ENCODE data around the gene SH3RF1.

The SH3RF1 gene

DNA sequence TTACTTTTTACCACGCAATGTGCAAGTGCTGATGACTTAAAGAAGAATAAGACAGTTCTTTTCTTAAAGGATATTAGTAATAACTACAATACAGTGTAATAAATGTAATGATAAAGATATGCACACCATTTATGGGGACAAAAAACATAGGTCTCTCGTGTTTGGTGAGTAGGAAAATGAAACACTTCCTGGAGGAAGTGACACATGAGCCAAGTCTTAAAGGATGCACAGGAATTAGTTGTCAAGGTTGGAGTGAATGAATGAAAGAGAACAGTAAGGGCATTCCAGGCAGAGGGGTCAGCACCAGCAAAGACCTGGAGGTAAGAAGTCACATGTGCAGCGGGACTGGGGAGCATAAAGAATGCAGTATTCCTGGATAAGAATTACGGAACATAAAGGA, 112.7 kb downstream of the SH3RF1 start:
- no peak for DNase-seq

DNA sequence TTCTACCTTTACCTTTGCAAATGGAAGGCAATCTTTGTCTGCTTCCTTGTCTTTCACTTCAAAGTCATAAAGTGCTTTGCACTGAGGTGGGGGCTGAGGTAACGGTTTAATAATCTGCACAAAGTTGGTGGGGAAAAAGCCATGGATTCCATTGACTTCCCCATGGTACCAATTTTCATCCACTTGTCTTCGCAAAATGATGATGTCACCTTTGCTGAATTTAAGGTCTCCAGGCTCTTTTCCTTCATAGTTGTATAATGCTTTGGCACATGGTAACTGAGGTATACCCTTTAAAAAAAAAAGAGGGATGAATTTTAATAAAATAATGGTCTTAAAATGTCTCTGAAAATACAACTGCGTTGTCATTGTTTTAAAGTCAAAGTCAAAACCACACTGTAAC, 114.4 kb downstream of the SH3RF1 start:
- DNase-seq = no peak

DNA sequence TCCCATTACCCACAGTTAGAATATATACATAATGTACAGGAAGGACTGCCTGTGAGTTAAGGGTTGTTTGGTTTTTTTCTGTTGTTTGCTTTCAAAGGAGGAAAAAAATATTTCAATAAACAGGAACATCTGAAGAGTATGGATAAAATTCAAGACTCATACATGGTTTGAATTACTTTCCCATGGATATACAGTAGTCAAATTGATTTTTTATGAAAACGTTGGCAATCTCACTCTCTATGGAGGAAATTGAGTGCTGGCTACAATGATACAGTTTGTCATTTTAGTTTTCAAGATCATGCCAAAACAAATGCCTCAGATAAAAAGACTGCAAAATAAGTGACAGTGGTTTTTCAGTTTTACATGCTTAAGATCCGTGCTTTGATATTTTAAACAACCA, 116.6 kb downstream of the SH3RF1 start:
- DNase-seq = no peak

DNA sequence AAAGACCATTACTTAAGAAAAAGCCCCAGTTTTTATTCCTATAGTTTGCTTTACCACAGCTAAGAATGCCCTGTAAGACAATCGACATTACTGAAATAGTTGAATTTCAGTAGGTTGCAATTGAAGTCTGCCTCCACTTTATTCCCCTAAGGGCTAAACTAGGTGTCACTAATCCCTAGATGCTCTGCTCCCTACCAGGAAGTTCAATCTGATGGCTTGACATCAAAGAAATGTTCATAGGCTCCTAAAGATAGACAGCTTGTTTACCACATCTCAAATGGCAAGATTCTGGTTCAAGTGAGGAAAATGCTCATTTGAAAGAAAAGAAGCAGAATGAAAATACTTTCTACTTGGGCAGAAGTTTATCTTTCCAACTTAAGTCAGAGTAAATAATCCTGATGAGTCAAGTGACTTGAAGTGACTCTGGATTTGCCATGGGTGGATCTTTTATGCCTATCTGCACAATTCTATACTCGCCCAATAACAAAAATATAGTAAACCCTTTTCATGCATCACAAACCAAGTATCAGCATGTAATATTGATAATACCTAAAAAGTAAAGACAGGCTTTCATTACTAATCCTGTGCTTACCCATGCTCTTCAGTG, 117.2 kb downstream of the SH3RF1 start:
- no peak for DNase-seq

DNA sequence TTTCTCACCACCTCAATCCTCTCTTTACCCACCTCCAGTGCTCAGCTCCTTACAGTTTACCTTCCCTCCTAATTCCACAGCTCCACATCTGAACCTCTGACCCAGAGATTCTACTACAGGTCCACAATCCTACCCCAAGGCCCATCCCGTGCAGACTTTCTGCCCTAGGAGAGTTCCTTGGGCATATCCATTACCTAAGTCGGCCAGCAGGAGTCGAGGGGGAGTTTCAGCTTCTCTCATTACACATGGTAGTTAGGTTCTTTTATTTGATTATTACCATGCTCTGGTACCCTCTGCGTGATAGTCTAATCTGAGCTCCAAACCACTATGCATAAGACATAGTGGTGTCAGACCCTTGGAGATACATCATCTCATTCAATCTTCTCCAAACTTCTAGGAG, 117.9 kb downstream of the SH3RF1 start:
- no peak for DNase-seq

DNA sequence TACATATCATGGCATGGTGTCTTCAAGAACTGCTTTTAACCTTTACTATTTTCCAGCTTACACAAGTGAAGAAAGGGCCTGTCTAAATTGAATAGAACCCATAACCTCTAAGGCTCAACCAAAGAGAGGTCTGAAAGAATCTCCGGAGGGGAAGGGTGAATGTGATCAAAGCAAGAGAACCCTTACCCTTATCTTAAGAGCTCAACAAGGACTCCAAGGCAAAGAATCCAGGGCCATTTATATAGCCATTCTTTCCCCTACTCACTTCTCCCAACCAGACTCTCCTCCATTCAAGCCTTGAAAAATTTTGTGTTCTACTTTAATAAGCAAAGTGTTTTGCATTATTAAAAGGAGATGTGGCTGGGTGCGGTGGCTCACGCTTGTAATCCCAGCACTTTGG, 118.7 kb downstream of the SH3RF1 start:
- DNase-seq = no peak

DNA sequence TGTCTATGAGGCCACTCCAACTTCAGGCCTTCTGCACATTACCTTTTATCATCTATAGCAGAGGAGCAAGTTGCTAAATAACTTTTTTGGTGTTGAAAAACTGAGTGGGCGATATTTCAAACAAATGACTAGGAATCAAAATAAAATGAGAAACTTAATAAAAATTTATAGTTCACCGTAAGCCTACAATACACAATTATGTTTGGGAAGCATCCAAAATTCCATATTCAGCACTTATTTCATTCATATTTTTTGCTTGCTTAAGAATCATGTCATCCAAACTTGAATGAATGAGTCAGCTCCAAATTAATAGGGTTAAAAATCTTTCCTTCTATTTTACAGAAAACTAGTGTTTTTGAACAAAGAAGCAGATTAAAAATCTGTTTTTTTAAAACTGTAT, 119.1 kb downstream of the SH3RF1 start:
- DNase-seq = no peak

DNA sequence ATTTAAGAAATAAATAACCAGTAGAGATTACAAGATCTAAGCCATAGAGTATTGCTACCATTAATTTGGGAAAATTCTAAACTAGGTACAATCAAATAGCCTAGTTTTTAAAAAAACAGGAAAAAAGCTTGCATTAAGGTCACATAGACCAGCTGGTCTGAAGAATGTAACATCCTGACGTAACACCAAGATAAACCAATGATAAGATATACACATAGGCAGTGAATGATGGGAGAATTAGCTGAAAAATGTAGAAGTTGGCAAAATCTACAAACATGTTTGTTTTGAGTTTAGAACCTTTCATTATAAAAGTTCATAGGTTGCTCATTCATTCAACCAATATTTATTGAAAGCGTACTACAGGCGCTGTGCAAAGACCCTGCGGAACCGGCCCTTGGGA, 120.0 kb downstream of the SH3RF1 start:
- no peak for DNase-seq

DNA sequence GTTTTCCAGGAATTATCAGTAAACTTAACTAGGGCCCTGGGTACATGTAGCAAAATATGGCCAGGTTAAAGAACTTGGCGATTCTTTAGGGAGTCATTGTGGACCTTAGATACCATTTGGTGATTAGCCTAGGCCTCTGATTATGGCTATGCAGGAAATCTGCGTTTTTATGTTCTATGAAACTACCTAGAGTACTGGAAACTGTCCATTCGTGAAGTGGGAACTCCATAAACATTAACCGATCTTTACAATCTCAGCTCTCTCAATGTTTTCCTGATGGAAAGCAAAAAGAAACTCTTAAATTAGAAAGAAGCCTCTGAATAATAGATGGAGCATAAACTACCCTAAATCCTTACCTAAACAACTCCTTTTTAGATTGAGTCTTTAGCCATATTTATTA, 121.9 kb downstream of the SH3RF1 start:
- DNase-seq = no peak

DNA sequence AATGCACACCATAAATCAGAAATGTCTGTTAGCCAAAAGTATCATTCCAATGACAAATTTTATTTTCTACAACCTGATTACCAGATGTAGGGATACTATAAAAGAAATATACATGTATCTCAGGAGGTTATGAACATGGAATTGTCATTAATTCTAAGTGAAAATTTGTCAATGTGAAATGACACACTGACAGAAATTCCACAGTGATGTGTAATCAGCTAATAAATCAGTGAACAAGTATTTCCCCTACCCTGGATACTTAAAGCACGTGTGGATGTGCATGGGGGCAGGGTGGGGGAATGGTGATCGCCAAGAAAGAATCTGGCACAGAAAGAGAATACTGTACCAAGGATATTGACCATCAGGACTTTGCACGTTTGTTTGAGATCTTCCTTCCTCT, 123.6 kb downstream of the SH3RF1 start:
- no peak for DNase-seq

DNA sequence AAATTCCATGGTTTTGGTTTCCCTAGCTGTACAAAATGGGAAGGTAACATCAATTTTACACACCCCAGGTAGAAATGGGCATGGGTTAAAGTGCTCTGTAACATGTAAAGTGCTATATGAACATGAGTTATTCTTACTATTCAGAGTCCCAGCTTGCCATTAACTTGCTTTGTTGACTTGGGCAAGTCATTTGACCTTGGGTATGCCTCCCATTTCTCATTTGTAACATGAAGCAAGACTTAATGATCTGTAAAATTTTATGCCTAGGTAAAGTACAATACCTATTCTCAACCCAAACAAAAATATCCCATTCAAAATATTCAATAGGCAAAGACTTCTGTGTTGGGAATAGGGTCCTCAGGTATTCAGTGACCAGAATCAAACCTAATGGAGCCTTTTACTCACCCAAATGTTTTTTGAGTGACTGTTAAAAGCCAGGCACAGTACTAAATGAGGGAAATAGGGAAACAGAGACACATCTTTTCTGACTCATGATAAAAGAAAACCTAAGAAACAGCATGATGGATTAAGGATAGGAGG, 126.6 kb downstream of the SH3RF1 start:
- no peak for DNase-seq

DNA sequence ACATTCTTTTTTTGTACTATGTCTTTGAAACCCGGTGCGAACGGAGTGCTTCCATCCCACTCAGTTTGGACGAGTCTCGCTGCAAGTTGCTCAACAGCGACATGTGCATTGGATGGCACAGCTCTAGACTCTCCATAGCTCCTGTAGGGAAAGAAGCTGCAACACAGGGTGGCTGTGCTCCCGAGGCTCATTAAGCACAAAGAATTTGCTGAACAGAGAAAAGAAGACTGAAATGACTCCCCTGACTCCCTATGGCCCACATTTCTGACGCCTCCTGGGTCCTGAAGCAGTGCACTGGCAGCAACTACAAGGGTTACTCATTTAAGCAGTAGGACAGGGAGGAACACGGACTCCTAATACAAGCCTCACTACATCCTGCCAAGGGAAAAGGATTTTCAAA, 127.4 kb downstream of the SH3RF1 start:
- no peak for DNase-seq

DNA sequence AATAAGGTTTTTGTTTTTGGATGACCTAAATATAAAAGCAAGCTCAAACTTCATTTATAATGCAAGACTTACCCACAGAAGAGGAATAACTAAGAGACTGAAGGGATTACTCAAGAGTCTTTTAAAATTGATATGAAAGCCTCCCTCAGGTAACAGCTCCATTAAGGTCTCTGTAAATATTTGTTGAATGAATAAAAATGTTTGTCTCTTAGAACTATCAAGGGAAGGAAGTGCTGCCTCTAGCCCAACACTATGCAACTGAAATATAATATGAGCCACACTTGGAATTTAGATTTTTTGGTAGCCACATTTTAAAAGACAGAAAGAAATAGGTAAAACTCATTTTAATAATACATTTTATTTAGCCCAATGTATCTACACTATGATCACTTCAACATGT, 127.8 kb downstream of the SH3RF1 start:
- DNase-seq = no peak

DNA sequence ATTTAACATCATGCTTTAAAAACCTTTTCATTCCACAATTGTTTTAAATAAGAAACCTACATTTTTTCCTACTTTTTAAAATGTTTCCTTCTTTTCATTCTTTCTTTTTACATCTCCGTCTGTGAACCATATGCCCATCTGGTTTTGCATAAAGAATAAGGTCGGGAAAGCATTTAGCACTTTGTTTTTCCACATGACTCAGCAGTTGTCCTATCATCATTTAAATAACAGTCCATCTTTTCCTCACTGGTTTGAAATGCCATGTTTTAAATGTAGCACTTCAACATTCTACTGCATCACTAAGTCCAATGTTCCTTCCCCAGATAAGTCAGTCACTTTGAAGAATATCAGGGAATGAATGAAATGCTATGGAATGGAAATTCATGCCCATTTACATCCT, 128.4 kb downstream of the SH3RF1 start:
- DNase-seq = no peak

DNA sequence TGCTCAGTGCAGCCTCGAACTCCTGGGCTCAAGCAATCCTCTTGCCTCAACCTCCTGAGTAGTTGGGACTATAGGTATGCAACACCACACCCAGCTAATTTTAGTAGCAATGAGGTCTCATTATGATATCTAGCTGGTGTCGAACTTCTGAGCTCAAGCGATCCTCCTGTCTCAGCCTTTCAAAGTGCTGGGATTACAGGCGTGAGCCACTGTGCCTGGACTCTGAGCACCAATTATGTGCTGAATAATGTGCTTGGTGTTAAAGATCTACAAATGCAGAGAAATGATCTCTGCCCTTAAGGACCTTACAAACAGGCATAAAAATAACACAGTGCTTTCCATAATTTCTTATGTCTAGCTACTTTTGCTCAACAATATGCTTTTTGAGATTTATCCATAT, 131.7 kb downstream of the SH3RF1 start:
- DNase-seq = no peak

DNA sequence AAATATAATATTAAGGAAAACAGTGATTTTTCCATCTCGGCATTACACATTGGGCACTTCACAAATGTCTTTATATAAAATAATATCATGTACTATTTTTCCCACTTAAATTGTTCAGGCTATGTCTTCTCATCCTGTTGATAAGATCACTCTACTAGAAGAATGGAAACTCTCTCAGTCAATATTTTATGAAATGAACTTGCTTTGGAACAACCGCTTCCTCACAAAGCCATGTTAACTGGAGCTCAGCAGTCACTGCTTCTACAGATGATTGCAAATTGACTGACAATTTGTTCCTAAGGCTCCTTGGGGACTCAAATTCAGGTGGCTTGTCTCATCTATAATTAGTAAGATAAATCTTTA, 133.2 kb downstream of the SH3RF1 start:
- no peak for DNase-seq

DNA sequence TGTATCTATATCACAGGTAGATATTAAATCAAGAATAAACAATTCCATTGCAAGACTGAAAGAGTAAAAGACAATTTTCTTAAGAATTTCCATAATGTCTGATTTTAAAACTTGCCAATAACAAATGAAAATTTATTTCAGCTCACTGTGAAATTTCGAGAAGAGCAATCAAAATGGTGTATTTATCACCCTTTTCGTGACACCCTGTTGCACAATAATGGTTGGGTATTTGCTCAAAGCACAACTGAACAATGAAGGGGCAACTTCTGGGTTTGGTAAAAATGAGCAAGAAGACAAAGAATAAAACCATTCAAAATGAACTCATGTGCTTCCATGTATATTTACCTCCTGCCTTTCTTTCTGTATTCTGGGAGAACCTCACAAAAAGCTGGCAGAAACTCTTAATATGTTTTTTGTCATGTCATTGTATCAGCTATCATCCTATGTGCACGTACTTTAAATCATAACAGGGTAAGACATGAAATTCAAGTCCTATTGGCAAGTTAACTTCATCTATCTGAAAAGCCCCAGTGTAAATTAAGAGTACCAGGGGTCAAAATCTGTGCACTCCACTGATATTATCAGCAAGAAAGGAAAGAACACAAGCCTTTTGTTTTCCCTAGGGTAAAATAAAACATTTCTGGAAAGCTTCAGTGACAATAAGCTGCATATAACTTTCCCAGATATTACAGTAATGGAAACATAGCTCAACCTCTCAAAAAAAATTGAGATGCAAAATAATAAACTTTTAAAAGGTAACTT, 133.8 kb downstream of the SH3RF1 start:
- no peak for DNase-seq

DNA sequence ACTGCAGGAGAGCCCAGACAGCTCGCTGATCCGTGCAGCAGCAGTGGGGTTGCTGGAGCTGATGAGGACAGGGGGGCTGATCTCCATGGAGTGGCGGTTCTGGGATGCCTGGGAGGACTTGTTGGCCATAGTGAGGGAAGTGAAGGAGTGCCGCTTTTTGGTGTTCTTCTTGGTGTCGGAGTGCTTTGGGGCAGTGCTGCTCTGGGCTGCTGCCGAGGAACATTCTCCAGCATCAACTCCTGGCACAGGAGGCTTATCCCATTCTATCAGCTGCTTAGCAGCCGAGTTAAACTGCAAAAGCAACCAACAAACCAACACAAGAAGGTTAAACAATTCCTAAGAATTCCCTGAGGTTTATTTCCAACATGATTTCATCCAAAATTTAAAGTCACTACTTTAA, 134.4 kb downstream of the SH3RF1 start:
- no peak for DNase-seq

DNA sequence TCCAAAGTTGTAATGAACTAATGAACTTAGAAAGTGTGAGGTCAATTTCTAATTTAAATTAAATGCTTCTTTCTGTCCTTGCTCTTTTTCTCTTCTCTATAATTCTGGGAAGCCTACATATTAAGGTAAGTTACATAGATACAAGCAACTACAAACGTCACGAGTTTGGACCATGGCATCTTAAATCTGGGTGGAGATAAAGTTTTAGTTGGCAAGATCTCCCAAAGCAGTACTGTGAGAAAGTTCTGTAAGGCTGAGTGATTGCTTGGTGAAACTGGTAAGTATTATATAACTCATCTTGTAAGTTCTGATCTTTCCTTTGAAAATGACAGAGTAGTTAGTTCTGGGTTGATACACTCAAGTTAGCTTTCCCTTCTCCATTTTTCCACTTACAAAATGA, 135.0 kb downstream of the SH3RF1 start:
- no peak for DNase-seq

DNA sequence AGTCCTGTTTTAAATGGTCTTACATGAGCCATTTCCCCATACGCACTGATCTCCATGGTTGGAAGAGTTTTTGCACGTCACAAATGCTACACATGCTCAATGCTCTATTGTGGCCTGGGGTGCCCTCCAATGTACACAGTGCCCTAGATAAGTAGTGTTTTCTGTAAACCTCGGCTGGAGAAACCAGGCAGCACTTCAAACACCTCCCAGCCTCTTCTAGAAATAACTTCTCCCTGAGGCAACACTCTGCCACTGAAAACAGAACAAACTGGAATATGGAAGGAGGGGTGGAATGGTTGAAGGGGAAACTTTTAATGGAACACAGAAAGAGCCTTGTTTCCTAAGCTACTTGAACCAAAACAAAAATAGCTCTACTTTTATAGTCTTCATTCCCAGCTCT, 136.8 kb downstream of the SH3RF1 start:
- DNase-seq = no peak

DNA sequence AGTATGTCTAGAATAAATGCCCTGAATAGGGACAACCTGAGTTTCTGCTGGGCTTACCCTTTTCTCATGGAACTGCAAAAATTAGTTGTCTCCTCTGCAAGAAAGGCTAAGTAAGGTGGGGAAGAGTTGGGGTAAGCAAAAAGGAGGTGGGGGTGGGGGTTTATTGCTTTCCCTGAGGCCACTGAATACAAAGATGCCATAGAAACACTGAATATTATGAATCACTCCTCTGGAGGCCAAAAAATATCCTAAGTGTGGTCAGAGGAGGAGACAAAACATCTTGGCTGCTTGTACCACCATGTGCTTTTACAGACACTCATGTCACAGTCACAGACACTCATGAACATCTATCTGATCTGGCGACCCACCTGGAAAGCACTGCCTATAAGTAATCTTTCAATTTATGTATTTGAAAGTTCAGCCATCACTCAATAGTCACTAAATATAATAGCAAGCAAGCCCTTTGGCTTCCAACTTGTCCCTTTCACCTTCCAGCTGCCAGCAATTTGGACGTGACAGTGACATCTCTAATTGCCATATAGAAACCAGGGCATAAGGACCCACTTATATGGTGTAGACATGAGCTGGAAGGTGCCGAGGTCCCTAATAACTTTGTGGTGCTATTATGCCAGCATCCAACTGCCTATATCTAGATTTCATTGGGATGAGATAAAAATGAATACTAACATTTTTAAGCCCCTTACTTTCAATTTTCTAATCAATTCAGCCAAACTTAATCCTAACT, 138.0 kb downstream of the SH3RF1 start:
- no peak for DNase-seq

DNA sequence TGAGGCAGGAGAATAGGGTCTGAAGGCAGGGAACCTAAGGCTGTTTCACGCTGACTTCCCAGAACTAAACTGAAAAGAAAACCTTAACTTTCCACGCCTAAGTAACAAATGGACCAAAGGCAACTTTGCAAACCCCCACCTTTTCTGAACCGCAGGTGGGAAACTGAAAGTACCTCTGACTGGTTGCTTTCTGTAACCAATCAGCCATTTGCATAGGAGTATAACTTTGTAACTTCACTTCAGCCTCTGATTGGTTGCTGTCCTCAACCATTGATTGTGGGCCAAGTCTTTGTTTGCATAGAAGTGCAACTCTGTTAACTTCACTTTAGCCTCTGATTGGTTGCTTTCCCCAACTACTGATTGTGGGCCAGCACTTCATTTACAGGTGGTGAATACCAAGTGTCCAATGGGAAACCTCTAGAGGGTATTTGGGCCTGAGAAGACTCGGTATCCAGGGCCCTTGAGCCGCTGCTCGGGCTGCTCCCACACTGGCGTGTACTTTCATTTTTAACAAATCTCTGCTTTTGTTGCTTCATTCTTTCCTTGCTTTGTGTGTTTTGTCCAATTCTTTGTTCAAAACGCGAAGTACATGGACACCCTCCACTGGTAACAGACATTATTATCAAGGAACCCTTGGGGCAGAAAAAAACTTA, 139.1 kb downstream of the SH3RF1 start:
- DNase-seq = no peak

DNA sequence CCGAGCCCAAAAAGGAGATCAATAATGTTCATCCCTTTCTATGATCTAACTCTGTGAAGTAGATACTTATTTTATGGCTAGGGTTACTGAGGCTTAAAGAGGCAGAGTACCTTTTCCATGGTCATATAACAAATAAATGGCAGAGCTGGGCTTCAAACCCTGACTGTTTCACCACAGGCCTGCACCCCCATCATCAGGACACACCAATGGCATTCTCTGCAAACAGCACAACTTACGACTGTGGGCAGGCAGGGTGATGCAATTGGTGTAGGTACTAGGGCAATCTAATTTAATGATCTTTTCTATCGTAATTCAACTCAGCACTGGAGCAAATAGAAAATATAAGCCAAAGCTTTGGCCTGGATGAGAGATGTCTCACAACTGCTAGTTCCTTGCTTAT, 141.9 kb downstream of the SH3RF1 start:
- no peak for DNase-seq

DNA sequence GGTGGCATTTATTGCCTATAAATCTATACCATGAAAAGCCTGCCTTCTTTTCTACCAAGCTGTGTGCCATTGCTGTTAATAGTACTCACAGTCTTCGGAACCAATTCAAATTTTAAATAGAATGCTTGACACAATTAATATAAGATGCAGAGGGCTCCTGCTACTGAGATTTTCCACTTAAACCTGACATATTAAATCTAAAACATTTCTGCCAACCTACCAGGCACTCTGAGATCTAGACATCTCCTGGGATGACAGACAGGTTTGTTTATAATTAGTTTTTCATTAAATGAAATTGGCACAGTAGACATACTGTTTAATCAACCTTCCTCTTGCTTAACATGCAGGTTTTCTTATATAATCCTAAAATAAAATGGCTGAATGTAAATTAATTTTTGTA, 143.4 kb downstream of the SH3RF1 start:
- no peak for DNase-seq

Measured in CD4-positive, alpha-beta T cell treated with Interleukin-12 subunit alpha and Interleukin-12 subunit beta, for 1 hour (primary cell).